WI38 (cell line): ENCODE measurements around the gene AKIRIN2.

Source experiments
- H3K4me3 ChIP-seq: 2 replicates; pipeline ENCODE4 v1.5.1; 2011; ENCODE audit warnings: low read depth, mild to moderate bottlenecking, control low read depth, low read length
- TF ChIP-seq, protein P1 (sequence below): IDR thresholded peaks from 2 replicates; pipeline ENCODE4 v1.5.1; 2012; ENCODE audit warnings: low read depth, mild to moderate bottlenecking, control low read depth, low read length

AKIRIN2 gene

DNA sequence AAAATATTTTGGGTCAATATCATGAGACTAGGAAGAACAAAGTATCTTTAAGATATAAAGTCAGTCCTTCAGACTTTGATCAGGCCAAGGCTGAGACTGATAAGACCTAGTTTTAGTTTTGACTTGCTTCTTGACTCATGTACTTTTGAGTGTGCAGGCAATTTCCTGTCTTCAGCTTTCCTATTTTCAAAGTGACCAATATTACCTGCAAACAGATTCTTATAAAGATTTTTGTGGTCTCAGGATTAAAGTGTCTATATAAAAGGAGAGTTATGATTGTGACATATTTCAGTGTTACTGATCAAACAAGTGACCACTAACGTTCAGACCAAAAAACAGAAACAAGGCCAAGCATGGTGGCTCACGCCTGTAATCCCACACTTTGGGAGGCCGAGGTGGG is 36.0 kb upstream of the AKIRIN2 start:
- no peak overlapping the region for H3K4me3 ChIP-seq
- TF ChIP-seq, protein P1, sequence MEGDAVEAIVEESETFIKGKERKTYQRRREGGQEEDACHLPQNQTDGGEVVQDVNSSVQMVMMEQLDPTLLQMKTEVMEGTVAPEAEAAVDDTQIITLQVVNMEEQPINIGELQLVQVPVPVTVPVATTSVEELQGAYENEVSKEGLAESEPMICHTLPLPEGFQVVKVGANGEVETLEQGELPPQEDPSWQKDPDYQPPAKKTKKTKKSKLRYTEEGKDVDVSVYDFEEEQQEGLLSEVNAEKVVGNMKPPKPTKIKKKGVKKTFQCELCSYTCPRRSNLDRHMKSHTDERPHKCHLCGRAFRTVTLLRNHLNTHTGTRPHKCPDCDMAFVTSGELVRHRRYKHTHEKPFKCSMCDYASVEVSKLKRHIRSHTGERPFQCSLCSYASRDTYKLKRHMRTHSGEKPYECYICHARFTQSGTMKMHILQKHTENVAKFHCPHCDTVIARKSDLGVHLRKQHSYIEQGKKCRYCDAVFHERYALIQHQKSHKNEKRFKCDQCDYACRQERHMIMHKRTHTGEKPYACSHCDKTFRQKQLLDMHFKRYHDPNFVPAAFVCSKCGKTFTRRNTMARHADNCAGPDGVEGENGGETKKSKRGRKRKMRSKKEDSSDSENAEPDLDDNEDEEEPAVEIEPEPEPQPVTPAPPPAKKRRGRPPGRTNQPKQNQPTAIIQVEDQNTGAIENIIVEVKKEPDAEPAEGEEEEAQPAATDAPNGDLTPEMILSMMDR: no peak

DNA sequence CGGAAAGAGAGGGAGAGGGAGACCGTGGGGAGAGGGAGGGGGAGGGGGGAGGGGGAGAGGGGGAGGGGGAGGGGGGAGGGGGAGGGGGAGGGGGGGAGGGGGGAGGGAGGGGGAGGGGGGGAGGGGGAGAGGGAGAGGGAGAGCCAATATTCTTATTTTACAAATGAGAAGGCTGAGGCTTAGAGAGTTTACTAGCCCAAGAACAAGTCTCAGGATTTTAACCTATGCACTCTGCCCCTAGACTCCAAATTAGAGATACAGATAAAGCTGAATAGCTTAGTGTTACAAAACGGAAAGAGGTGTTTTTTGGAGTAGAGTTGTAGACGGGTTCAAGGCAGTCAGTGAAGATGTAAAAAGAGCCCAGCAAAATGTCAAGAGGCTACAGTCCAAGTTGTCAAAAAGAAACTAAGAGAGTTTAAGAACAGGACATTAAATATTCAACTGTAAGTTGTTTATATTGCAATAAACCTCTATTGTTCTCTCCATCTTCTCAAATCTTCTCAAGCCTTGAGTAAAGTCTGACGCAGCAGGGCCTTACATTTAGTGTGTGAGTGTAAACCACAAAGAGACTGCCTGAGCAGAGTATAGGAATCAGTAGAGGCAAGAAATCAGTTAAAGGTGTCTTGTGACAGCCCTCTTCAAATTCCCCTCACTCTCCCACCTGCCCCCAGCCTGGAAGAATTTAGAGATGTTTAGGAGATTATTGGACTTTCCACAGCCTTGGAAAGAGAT is 34.9 kb upstream of the AKIRIN2 start:
- H3K4me3 ChIP-seq: no peak overlapping the region

DNA sequence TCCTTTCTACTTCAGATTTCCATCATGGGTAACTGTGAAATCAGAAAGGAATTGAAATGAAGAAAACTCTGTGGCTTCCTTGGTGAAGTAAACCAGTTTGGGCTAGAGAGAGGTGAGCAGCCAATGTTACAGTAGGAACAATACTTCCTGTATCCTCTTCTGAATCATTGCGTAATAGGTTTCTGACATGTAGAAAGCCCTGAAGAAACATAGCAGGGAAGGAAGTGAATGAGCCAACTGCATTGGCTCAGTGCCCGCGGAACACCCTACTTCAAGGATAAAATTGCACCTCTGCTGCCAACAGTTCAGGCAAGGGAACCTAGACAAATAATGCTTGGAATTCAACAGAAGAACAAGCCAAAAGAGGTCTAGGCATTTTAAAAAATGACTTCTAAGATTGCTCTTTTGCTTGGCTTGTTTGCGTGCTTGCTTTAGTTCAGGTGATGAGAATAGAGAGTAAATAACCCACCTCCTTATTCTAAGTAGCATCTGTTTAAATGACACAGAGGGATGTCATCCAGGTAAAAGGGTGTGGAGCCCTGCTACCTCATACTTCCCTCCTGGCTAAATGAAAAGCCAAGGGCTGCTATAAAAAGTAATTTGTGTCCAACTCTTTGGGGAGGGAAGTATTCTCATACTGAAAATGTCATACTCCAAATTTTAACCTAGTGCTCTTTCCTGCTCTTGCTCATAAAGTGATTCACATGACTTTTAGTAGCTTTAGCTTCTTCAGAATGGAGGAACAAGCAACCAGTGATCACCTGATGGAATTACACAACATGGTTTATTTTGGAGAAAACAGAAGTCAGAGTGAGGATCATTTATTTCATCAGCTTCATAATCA is 30.0 kb upstream of the AKIRIN2 start:
- no peak overlapping the region for H3K4me3 ChIP-seq

More for the DNA sequence above, 34.9 kb upstream of the AKIRIN2 start:
- TF ChIP-seq, protein P1: no peak

DNA sequence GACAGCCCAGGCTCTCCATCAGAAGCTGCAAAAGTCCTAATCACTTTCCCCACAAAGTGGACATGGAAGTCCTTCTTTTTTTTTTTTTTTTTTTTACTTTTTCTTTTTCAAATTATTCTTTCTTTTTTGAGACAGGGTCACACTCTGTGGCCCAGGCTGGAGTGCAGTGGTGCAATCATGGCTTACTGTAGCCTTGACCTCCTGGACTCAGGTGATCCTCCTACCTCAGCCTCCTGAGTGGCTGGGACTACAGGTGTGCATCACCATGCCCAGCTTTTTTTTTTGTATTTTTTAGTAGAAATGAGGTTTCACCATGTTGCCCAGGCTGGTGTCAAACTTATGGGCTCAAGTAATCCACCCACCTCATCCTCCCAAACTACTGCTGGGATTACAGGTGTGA is 29.0 kb upstream of the AKIRIN2 start:
- no peak overlapping the region for H3K4me3 ChIP-seq
- TF ChIP-seq, protein P1: no peak

More for the DNA sequence above, 30.0 kb upstream of the AKIRIN2 start:
- TF ChIP-seq, protein P1: no peak

DNA sequence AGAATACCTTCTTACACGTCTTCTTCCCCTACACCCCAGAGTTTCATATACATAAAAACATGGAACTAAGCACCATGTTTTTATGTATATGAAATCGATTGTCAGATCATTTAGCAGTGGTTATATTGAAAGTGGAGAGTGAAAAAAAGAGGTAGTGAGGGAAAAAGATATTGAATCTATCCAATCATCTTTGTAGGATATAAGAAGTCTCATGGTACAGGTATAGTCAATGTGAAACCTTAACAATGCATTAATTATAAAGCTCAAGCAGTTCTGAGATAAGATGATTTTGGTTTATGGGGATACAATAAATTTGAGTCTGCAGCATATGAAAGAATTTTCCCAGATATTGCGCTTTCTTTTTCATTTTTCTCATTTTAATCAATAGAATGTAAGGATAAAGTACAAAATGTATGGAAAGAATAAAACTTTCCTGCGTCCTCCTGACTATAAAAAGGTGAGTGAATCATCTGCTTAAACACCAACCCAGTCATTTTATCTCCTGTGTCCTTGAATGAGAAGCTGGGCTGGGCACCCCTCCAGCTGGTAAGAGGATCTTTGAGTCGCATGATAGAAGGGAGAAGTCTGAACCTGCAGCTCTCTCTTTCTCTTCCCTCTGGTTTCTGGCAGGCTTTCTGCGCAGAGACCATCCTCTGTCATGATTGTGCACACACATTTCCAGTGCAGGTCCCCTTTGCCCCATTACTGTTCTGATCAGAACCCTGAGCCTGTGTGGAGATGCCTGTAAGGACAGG is 28.1 kb upstream of the AKIRIN2 start:
- TF ChIP-seq, protein P1: no peak
- H3K4me3 ChIP-seq: no peak overlapping the region

DNA sequence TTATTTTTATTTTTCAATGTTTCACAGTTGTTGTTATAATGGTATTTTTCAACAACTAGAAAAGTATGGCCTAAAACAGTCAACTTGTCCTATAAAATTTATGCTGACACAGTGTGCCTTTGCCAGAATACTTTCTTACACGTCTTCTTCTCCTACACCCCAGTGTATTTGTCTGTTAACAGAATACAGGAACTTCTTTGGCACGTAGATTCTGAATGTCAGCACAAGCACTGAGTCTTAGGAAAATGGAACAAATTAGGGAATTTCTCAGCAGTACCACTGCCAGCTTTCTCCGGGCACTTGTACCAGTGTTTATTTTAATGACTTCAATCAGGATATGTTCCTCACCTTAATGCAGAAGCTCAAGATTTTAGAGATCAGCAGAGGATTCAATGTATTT is 26.7 kb upstream of the AKIRIN2 start:
- TF ChIP-seq, protein P1: no peak
- H3K4me3 ChIP-seq: no peak overlapping the region
